Epithelial cell of proximal tubule (primary cell): Measurements from ENCODE around the gene TRPM5. TPM values are rescaled to one million over a fixed set of nuclear protein-coding genes. Genes with fewer than 3 reads are reported as not detected.

ENCODE experiments used
- DNase-seq: peaks from one replicate; pipeline ENCODE4 v3.0.0-alpha.2; 2011; ENCODE audit warnings: low read depth
- H3K4me3 ChIP-seq: 2 replicates; pipeline ENCODE4 v1.5.1; 2011; ENCODE audit warnings: low read depth, mild to moderate bottlenecking, low read length
- CTCF ChIP-seq: conservative IDR thresholded peaks from 2 replicates; pipeline ENCODE4 v1.5.1; 2012; ENCODE audit warnings: low read depth, mild to moderate bottlenecking, low read length
- total RNA-seq: library from RNA; depleted of rRNA; stranded (reverse); fragments of >200 nt; gene quantifications from 2 replicates; pipeline ENCODE4 v1.2.3, GENCODE V29; 2015

TRPM5 gene
- total RNA-seq, 1 donor from 2014 or later, result not detected

DNA sequence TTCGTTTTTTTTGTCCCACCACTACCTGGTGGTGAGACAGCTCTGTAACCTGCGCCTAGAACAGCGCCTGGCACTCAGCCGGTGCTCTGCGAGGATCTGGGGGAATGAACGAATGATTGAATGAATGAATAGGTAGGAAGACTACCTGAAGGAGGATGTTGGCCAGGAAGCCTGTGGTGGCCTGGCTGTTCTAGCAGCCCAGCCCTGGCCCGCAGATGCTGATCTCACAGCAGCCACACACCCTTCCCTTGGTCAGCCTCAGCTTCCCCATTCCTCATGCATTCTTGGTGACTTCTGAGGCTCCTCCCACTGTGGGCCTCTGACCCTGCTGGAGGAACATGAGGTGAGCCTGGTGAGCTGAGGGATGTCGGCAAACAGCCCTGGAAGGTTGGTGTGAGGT is 3.7 kb downstream of the TRPM5 start:
- H3K4me3 ChIP-seq, result no peak overlapping the region
- DNase-seq, result no peak
- no peak for TF ChIP-seq CTCF

GRCh38 chr11:2439820-2440219 is 4.5 kb downstream of the TRPM5 start:
- TF ChIP-seq CTCF, result no peak
- H3K4me3 ChIP-seq, result no peak overlapping the region
- DNase-seq, result no peak

DNA sequence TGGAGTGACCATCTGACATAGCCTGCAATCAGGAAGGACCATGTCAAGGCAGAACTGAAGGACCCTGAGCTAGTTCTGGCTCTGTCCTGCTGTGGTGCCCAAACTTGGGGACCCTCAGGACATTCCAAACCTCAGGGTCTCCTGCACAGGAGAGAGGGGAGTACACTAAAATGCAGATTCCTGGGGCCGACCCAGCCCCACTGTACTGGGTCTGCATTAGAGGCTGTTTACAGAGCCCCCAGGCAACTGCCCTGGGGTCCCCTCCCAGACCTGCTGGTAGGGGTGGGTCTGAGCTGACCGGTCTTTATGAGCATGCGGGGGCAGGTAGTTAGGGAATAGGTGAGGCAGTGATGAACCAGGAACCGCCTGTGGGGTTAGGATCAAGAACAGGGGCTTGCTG is 6.8 kb downstream of the TRPM5 start:
- no peak overlapping the region for H3K4me3 ChIP-seq
- no peak for TF ChIP-seq CTCF
- DNase-seq, result no peak

DNA sequence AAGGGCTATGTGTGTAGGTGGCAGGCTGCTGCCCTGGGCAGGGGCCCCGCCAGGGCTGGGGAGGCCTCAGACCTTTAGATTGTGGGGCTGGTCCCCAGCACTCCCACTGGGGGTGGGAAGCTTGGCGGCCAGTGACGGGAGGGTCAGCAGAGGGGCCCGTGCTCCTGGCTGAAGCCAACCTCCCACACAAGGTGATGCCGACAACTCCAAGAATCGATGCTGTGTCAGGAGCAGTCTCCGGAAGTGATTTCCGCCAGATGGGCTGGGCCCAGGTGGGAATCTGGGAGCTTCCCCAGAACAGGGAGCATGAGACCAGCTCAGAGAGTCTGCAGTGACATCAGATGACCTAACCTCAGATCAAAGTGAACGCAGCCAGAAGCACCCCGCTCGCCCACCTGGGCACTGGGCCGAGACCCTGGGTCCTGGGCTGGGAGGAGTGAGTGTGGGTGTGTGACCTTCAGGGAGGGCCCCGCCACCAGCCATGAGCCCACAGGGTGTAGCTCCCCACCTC is 7.7 kb downstream of the TRPM5 start:
- TF ChIP-seq CTCF, result no peak
- no peak overlapping the region for H3K4me3 ChIP-seq
- no peak for DNase-seq

- no peak for DNase-seq
- no peak for TF ChIP-seq CTCF
- no peak overlapping the region for H3K4me3 ChIP-seq
Observed at GRCh38 chr11:2436013-2436520, 8.2 kb downstream of the TRPM5 start.

DNA sequence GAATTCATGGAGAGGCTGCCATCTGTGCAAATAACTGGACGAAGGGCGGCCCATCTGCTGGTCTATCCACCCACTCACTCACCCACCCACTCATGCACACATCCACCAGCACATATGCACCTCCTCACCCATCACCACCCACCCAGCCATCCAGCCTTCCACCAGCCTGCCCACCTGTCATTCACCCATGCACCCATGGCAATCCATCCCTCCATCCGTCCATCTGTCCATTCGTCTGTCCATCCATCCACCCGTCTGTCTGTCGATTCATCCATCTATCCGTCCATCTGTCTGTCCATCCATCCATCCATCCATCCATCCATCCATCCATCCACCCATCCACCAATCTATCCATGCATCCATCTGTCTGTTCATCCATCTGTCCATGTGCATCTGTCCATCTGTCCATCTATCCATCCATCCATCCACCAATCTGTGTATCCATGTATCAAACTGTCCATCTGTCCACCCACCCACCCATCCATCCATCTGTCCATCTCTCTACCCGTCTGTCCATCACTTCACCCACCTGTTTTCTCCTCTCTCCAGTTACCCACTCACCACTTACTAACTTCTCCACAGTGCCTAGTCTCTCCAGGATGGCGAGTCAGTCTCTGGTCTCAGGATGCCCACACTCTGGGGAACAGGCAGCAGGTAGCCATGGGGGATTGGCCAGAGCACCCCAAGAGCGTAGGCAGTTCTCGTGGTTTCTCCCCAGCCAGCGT is 8.9 kb downstream of the TRPM5 start:
- DNase-seq, result no peak
- H3K4me3 ChIP-seq, result no peak overlapping the region
- no peak for TF ChIP-seq CTCF

DNA sequence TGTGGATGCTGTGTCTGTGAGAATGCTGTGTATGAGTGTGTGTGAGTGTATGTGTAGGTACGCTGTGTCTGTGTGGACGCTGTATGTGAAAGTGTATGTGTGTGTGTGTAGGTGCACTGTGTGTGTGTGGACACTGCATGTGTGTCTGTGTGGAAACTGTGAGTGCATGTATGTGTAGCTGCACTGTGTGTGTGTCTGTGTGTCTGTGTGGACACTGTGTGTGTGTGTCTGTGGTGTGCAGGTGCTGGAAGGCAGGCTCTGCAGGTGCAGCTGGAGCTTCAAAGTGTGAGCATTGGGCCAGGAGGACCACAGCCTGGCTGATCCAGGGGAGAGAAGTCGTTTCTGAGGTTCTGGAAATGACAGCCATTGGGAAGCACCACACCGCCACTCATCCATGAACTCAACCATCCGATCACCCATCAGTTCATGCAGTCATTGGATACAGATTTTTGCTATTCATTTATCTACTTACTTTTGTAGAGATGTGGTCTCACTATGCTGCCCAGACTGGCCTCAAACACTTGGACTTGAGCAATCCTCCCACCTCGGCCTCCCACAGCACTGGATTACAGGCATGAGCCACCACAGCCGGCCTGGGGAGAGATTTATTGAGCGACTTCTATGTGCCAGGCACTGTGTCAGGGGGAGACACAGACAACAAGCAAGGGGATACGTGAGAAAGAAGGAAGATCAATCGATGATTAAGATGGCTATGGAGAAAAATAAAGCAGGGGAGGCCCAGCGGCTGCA is 9.6 kb downstream of the TRPM5 start:
- DNase-seq, result no peak
- TF ChIP-seq CTCF, result no peak

More for the DNA sequence above, 9.6 kb downstream of the TRPM5 start:
- H3K4me3 ChIP-seq, result no peak overlapping the region
